A673 (cell line): ENCODE measurements around the gene FLT1. TPM values are rescaled to one million over a fixed set of nuclear protein-coding genes. Genes with fewer than 3 reads are reported as not detected.

Source experiments
- BruUV-seq: library from RNA; stranded (reverse); fragments of 400-500 nt; replicated peaks from 2 replicates; lab custom pipeline; 2021; lab: Mats Ljungman, UMichigan
- CTCF ChIA-PET: fragments of 300-600 bp; sonication (Branson Sonifier 250); formaldehyde crosslinking; loops from one replicate; lab custom pipeline; 2022; ENCODE audit warnings: antibody characterized with exemption; lab: Charles Lee
- POLR2A ChIA-PET: fragments of 300-600 bp; sonication (Branson Sonifier 250); formaldehyde crosslinking; loops from one replicate; lab custom pipeline; 2022; ENCODE audit warnings: antibody characterized with exemption; ENCODE audit not compliant: low non-redundant PET; lab: Charles Lee
- DNase-seq: peaks from one replicate; pipeline ENCODE4 v3.0.0-alpha.2; 2015; ENCODE audit warnings: low spot score
- H3K27ac ChIP-seq: fragments of 200-600 bp; sonication (generic); 2 replicates; pipeline ENCODE4 v1.5.1; 2016; ENCODE audit warnings: mixed run types, low read depth, mild to moderate bottlenecking, mixed read lengths, antibody characterized with exemption, low read length; ENCODE audit not compliant: poor library complexity, severe bottlenecking
- H3K27me3 ChIP-seq: fragments of 200-600 bp; sonication (generic); replicated peaks from 2 replicates; pipeline ENCODE4 v1.6.1; 2017; ENCODE audit warnings: mixed run types, low read depth, mild to moderate bottlenecking, mixed read lengths, antibody characterized with exemption, low read length; ENCODE audit not compliant: insufficient read depth, poor library complexity
- H3K36me3 ChIP-seq: fragments of 200-600 bp; sonication (generic); 2 replicates; pipeline ENCODE4 v1.6.1; 2016; ENCODE audit warnings: mixed run types, mild to moderate bottlenecking, mixed read lengths, antibody characterized with exemption, low read length; ENCODE audit not compliant: insufficient read depth, poor library complexity, severe bottlenecking
- H3K4me1 ChIP-seq: fragments of 200-600 bp; sonication (generic); 2 replicates; pipeline ENCODE4 v1.6.1; 2017; ENCODE audit warnings: mixed run types, mild to moderate bottlenecking, mixed read lengths, antibody characterized with exemption, low read length; ENCODE audit not compliant: insufficient read depth, poor library complexity, severe bottlenecking
- H3K4me3 ChIP-seq: fragments of 200-600 bp; sonication (generic); 2 replicates; pipeline ENCODE4 v1.5.1; 2016; ENCODE audit warnings: low read depth, mixed run types, mild to moderate bottlenecking, mixed read lengths, low read length; ENCODE audit not compliant: poor library complexity, severe bottlenecking
- H3K9me3 ChIP-seq: fragments of 200-600 bp; sonication (generic); 2 replicates; pipeline ENCODE4 v1.6.1; 2016; ENCODE audit warnings: mixed run types, low read depth, mild to moderate bottlenecking, mixed read lengths, antibody characterized with exemption, low read length; ENCODE audit not compliant: poor library complexity, severe bottlenecking
- EZH2 ChIP-seq: fragments of 200-600 bp; sonication (generic); IDR thresholded peaks from 2 replicates; pipeline ENCODE4 v1.6.1; 2017; ENCODE audit warnings: borderline replicate concordance, low read depth, mild to moderate bottlenecking, mixed read lengths, antibody characterized with exemption, low read length; ENCODE audit not compliant: poor library complexity, severe bottlenecking
- intact Hi-C: fragments of 100-400 bp; cut with micrococcal nuclease; formaldehyde crosslinking; loops from one replicate; pipeline ENCODE4 v1.10.0; 2022; ENCODE audit not compliant: unreplicated experiment
- total RNA-seq: library from RNA; stranded (reverse); gene quantifications from 2 replicates; pipeline ENCODE4 v1.2.3, GENCODE V29; 2021
- TF ChIP-seq, protein P1 (sequence below): fragments of 300-800, 200-600 bp; sonication (generic); conservative IDR thresholded peaks from 2 replicates; pipeline ENCODE4 v1.5.1; 2017; ENCODE audit warnings: low read depth, mild to moderate bottlenecking, antibody characterized with exemption, low read length, moderate library complexity, mixed read lengths

The FLT1 gene
- total RNA-seq, 1 experiment from 2014 or later: 5.2 TPM

DNA sequence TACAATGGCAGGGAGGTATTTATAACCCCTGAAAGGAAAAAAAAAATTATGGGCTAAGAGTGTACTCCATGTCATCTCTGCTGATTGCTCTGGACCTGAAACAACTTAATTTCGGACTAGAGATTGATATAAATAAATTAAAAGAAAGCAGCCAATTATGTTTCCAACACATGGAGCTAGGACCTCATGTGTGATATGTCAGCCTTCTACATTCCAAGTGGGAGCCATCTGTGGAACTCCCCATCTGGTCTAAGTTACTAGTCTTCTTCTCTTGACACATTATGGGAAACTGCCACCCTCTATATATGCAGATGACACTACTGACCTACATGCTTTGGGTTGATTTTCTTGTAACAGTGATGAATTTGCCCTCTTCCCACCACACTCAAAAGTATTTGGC, 86.1 kb downstream of the FLT1 start:
- TF ChIP-seq, protein P1, sequence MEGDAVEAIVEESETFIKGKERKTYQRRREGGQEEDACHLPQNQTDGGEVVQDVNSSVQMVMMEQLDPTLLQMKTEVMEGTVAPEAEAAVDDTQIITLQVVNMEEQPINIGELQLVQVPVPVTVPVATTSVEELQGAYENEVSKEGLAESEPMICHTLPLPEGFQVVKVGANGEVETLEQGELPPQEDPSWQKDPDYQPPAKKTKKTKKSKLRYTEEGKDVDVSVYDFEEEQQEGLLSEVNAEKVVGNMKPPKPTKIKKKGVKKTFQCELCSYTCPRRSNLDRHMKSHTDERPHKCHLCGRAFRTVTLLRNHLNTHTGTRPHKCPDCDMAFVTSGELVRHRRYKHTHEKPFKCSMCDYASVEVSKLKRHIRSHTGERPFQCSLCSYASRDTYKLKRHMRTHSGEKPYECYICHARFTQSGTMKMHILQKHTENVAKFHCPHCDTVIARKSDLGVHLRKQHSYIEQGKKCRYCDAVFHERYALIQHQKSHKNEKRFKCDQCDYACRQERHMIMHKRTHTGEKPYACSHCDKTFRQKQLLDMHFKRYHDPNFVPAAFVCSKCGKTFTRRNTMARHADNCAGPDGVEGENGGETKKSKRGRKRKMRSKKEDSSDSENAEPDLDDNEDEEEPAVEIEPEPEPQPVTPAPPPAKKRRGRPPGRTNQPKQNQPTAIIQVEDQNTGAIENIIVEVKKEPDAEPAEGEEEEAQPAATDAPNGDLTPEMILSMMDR: no peak
- no peak for TF ChIP-seq EZH2
- H3K4me1 ChIP-seq: peaks cover 16% of the 10 kb centered on the region
- intact Hi-C loops: no loop called here
- no peak overlapping the region for H3K27ac ChIP-seq
- no TSS peak for BruUV-seq
- no peaks in the 10 kb centered on the region for H3K36me3 ChIP-seq
- no peaks in the 10 kb centered on the region for H3K27me3 ChIP-seq
- ChIA-PET CTCF (no interaction called here), POLR2A (no interaction called here)
- no peak for DNase-seq
- H3K4me3 ChIP-seq: no peak overlapping the region
- H3K9me3 ChIP-seq: no peaks in the 10 kb centered on the region

DNA sequence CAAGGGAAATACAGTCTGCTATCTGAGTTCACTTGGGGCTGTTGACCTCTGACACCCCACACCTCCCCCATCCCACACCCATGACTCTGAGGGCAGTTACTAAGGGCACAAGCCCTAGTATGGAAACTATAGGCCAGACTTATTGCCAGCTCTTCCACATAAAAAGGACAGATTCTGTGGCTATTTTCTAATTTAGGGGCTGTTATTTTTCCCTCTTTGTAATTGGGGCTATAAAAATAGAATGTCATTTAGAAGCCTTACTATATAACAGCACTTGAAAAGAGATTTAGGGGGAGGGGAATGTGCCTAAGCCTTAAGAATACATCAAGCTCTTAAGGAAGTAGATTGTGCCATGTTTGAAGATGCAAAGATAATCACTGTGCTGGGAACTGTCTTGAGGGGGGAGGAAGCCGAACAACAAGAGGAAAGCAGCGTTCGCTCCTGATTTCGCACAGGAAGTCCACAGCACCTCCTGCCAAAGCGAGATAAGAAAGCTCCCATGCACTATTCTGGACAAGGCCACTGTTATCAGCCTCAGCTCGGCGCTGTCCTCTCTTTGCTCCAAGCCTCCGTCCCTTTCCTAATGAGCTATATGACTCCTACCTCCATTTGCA, 86.6 kb downstream of the FLT1 start:
- H3K27me3 ChIP-seq: no peaks in the 10 kb centered on the region
- intact Hi-C loops: no loop called here
- H3K4me1 ChIP-seq: peaks cover 16% of the 10 kb centered on the region
- no peaks in the 10 kb centered on the region for H3K9me3 ChIP-seq
- DNase-seq: no peak
- ChIA-PET CTCF (no interaction called here), POLR2A (no interaction called here)
- no peak overlapping the region for H3K4me3 ChIP-seq
- TF ChIP-seq EZH2: no peak
- TF ChIP-seq, protein P1: no peak
- BruUV-seq: no TSS peak
- H3K27ac ChIP-seq: no peak overlapping the region
- H3K36me3 ChIP-seq: no peaks in the 10 kb centered on the region

DNA sequence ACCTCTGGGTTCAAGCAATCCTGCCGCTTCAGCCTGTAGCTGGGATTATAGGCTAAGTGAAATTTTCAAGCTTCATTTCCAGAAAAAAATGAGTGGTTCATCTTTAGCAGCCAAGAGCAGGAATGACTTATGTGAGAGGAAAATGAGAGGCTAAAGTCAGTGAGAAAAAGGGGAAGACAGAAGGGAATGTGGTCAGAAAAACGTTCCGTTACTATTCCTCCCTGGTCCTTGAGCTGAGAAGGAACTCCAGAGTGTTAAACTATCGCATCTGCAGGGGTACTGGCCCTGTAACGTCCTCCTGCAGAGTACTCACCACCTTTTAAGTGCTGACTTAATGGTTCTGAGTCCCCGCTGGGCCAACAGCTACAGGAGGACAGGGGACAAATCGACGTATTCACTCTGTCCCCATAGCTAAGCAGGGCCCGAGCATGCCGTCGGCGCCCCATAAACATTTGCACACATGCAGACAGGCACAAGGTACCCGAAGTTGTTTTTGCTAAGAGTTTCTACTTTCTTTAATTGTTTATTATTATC, 88.1 kb downstream of the FLT1 start:
- peaks cover 17% of the 10 kb centered on the region for H3K4me1 ChIP-seq
- intact Hi-C loops: no loop called here
- ChIA-PET CTCF (no interaction called here), POLR2A (no interaction called here)
- DNase-seq: no peak
- H3K27me3 ChIP-seq: no peaks in the 10 kb centered on the region
- H3K4me3 ChIP-seq: no peak overlapping the region
- H3K9me3 ChIP-seq: no peaks in the 10 kb centered on the region
- no TSS peak for BruUV-seq
- no peak for TF ChIP-seq EZH2
- TF ChIP-seq, protein P1: no peak
- no peaks in the 10 kb centered on the region for H3K36me3 ChIP-seq
- no peak overlapping the region for H3K27ac ChIP-seq
